PC-9 (cell line): ENCODE measurements around the gene ZNF525. TPM values are rescaled to one million over a fixed set of nuclear protein-coding genes. Genes with fewer than 3 reads are reported as not detected.
A peak's percentile ranks its signal among the peaks of the same experiment; 100 is the strongest.

Source experiments
- BruUV-seq: library from RNA; stranded (reverse); fragments of 400-500 nt; replicated peaks from 2 replicates; lab custom pipeline; 2021; lab: Mats Ljungman, UMichigan
- CTCF ChIA-PET: fragments of 300-600 bp; sonication (Branson Sonifier 250); formaldehyde crosslinking; loops from one replicate; lab custom pipeline; 2022; ENCODE audit warnings: antibody characterized with exemption; lab: Charles Lee
- POLR2A ChIA-PET: fragments of 300-600 bp; sonication (Branson Sonifier 250); formaldehyde crosslinking; loops from one replicate; lab custom pipeline; 2022; ENCODE audit warnings: antibody characterized with exemption; ENCODE audit not compliant: unreplicated experiment; lab: Charles Lee
- DNase-seq, 2 experiments: peaks; one replicate each; pipeline versions ENCODE4 v3.0.0 to v3.0.0-alpha.2; 2015 to 2022; ENCODE audit warnings: mixed read lengths in 1 of 2
- H2AFZ ChIP-seq: fragments of 200-600 bp; sonication (generic); 2 replicates; pipeline ENCODE4 v1.8.1; 2017; ENCODE audit warnings: antibody characterized with exemption
- H3F3A ChIP-seq: fragments of 200-600 bp; sonication (generic); 2 replicates; pipeline ENCODE4 v1.8.1; 2017; ENCODE audit warnings: antibody characterized with exemption, mild to moderate bottlenecking, low read depth; ENCODE audit not compliant: insufficient read depth
- H3K27ac ChIP-seq: fragments of 200-600 bp; sonication (generic); 2 replicates; pipeline ENCODE4 v1.6.1; 2016; ENCODE audit warnings: mixed run types
- H3K27me3 ChIP-seq: fragments of 200-600 bp; sonication (generic); 2 replicates; pipeline ENCODE4 v1.6.1; 2016; ENCODE audit warnings: low read depth, mixed run types; ENCODE audit not compliant: insufficient read depth
- H3K36me3 ChIP-seq: fragments of 200-600 bp; sonication (generic); 2 replicates; pipeline ENCODE4 v1.6.1; 2016; ENCODE audit warnings: low read depth, mixed run types
- H3K4me1 ChIP-seq: fragments of 200-600 bp; sonication (generic); replicated peaks from 2 replicates; pipeline ENCODE4 v1.6.1; 2016; ENCODE audit warnings: mixed run types; ENCODE audit not compliant: insufficient read depth
- H3K4me2 ChIP-seq: fragments of 200-600 bp; sonication (generic); 2 replicates; pipeline ENCODE4 v1.6.1; 2017; ENCODE audit warnings: mixed run types
- H3K4me3 ChIP-seq: fragments of 200-600 bp; sonication (generic); 2 replicates; pipeline ENCODE4 v1.6.1; 2016; ENCODE audit warnings: mixed run types
- H3K79me2 ChIP-seq: fragments of 200-600 bp; sonication (generic); 2 replicates; pipeline ENCODE4 v1.6.1; 2017; ENCODE audit warnings: low read depth, mixed run types
- H3K9me2 ChIP-seq: fragments of 200-600 bp; sonication (generic); 2 replicates; pipeline ENCODE4 v1.8.1; 2017; ENCODE audit warnings: mild to moderate bottlenecking; ENCODE audit not compliant: insufficient read depth
- H3K9me3 ChIP-seq: fragments of 200-600 bp; sonication (generic); 2 replicates; pipeline ENCODE4 v1.8.1; 2016; ENCODE audit warnings: low read depth; ENCODE audit not compliant: insufficient read depth
- H4K20me1 ChIP-seq: fragments of 200-600 bp; sonication (generic); 2 replicates; pipeline ENCODE4 v1.8.1; 2017; ENCODE audit not compliant: insufficient read depth
- EZH2 ChIP-seq: fragments of 200-600 bp; sonication (generic); IDR thresholded peaks from 2 replicates; pipeline ENCODE4 v1.8.0; 2017; ENCODE audit warnings: antibody characterized with exemption, low read depth
- intact Hi-C: fragments of 100-400 bp; cut with micrococcal nuclease; formaldehyde crosslinking; loops from one replicate; pipeline ENCODE4 v1.10.0; 2022; ENCODE audit not compliant: unreplicated experiment
- total RNA-seq: library from RNA; stranded (reverse); gene quantifications from 2 replicates; pipeline ENCODE4 v1.2.3, GENCODE V29; 2021
- TF ChIP-seq, protein P1 (sequence below): fragments of 200-600 bp; sonication (generic); conservative IDR thresholded peaks from 2 replicates; pipeline ENCODE4 v1.6.1; 2017; ENCODE audit warnings: mixed run types, antibody characterized with exemption, mild to moderate bottlenecking, moderate library complexity

ZNF525 gene
- total RNA-seq, 1 experiment from 2014 or later, result 21.8 TPM

DNA sequence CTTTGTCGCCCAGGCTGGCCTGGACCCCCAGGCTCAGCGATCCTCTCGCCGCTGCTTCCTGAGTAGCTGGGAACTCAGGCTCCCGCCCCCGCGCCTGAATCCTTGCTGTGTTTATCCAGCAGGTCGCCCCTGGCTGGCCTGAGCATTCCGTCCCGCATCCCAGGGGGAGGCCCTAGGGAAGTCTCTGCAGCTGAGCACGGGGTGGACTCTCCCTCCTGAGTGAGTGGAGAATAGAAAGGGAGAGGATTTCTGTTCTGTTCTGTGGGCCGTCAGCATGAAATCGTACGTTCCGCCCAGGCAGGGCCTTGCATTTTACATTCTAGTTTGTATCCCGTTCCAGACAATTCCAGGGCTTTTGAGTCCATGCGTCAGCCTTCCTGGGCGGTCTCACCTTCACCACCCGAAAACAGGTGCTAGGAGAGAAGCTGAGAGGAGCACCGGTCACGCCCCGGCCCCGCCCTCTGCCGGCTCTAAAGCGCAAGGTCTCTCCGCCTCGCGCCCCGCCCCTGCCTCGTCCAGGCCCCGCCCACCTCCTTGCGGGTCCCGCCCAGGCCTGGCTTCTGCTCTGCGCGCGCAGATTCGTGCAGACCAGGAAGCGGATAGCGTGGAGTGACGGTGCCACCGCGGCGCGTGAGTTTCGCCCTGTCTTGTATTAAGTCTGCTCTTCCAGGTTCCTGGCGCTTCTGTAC is 66.0 kb downstream of the ZNF525 start, which contains the start of gene ZNF761:
TSS of gene ZNF761 (plus strand) at position 586 of the 689 bp plus-strand sequence. CDS start 15,285 bp downstream, outside the sequence.
- no peaks in the 10 kb centered on the region for H3K27me3 ChIP-seq
- H3F3A ChIP-seq, result no peaks in the 10 kb centered on the region
- peaks cover 17% of the 10 kb centered on the region for H3K79me2 ChIP-seq
- ChIA-PET CTCF (no interaction called here), POLR2A (no interaction called here)
- peak within 1 kb of the TSS; percentile 91 for H3K4me3 ChIP-seq
- no peaks in the 10 kb centered on the region; the same call in 1 of the 2 replicates for H3K4me1 ChIP-seq
- H3K36me3 ChIP-seq, result peaks cover 31% of the 10 kb centered on the region
- intact Hi-C loops, result loop anchor here (10.0 kb wide), 1 partner anchor 83 kb away; no protein-coding TSS in a partner anchor
- H3K4me2 ChIP-seq, result peak within 1 kb of the TSS; percentile 79
- peak within 1 kb of the TSS; percentile 67 for H3K27ac ChIP-seq
- no peaks in the 10 kb centered on the region for H4K20me1 ChIP-seq
- peak within 1 kb of the TSS; percentile 91 for H2AFZ ChIP-seq
- TSS peak; percentile 63 for BruUV-seq
- no peak for TF ChIP-seq EZH2
- TF ChIP-seq, protein P1, sequence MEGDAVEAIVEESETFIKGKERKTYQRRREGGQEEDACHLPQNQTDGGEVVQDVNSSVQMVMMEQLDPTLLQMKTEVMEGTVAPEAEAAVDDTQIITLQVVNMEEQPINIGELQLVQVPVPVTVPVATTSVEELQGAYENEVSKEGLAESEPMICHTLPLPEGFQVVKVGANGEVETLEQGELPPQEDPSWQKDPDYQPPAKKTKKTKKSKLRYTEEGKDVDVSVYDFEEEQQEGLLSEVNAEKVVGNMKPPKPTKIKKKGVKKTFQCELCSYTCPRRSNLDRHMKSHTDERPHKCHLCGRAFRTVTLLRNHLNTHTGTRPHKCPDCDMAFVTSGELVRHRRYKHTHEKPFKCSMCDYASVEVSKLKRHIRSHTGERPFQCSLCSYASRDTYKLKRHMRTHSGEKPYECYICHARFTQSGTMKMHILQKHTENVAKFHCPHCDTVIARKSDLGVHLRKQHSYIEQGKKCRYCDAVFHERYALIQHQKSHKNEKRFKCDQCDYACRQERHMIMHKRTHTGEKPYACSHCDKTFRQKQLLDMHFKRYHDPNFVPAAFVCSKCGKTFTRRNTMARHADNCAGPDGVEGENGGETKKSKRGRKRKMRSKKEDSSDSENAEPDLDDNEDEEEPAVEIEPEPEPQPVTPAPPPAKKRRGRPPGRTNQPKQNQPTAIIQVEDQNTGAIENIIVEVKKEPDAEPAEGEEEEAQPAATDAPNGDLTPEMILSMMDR, result peak; percentile 60
- H3K9me2 ChIP-seq, result no peaks in the 10 kb centered on the region
- peak; percentile 90 to 99 for DNase-seq
- H3K9me3 ChIP-seq, result peaks cover 3% of the 10 kb centered on the region; the same call in 1 of the 2 replicates

DNA sequence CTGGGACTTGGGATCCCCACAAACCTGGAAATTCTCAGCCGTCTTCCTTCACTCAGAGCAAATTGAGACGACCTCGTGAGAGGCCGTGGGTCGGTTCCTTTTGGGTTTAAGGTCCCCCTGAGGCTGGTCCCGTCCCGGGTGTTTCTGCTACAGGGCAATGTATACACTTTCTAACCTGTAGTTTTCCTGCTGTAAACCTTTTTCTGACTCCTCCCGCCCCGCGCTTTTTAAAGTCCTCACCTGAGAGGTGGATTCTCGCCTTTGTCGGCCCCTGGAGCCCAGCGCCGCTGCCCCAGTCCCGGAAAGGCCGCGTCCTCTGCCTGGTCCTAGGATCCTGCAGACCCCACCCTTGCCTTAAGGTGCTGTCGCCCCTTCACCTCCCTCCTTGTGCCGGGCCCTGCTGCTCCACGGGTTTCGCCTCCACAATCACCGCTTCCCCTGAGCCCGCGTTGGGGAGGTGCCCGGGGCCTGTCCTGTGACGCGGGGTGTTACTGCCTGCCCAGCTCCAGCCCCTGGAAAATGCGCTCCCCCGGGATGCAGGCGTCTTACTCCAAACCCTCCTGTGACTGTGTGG is 66.7 kb downstream of the ZNF525 start:
- intact Hi-C loops, result loop anchor here (10.0 kb wide), 1 partner anchor 83 kb away; no protein-coding TSS in a partner anchor
- Histone ChIP-seq H3F3A (no peaks in the 10 kb centered on the region), H3K4me1 (no peaks in the 10 kb centered on the region; the same call in 1 of the 2 replicates), H3K36me3 (peaks cover 36% of the 10 kb centered on the region), H3K27ac (peak overlapping the region; percentile 67), H2AFZ (peak overlapping the region; percentile 91), H3K4me2 (peak overlapping the region; percentile 79), H3K4me3 (peak overlapping the region; percentile 91), H3K79me2 (peaks cover 17% of the 10 kb centered on the region), H3K27me3 (no peaks in the 10 kb centered on the region), H4K20me1 (no peaks in the 10 kb centered on the region), H3K9me3 (peaks cover 8% of the 10 kb centered on the region; the same call in 1 of the 2 replicates), H3K9me2 (no peaks in the 10 kb centered on the region)
- DNase-seq, result no peak
- ChIA-PET POLR2A (interaction anchor here (0.6 kb wide), 1 partner anchor 596 kb away, joined by 3 read pairs; no protein-coding TSS in a partner anchor), CTCF (no interaction called here)
- TSS peak; percentile 76 for BruUV-seq
- TF ChIP-seq, protein P1, result no peak
- no peak for TF ChIP-seq EZH2

Other genes with a start within 250 kb of the ZNF525 start
- 9.6 and 12.9 TPM in 2 replicates for gene ZNF415, start 232.8 kb upstream of the ZNF525 start, total RNA-seq
- 13.6 and 15.3 TPM in 2 replicates for gene ZNF347, start 206.7 kb upstream of the ZNF525 start, total RNA-seq
- 6.8 and 11.2 TPM in 2 replicates for gene ZNF665, start 172.3 kb upstream of the ZNF525 start, total RNA-seq
- 10.2 and 14.5 TPM in 2 replicates for gene ZNF677, start 110.8 kb upstream of the ZNF525 start, total RNA-seq
- gene VN1R2, start 107.4 kb upstream of the ZNF525 start, total RNA-seq, result not detected in 2 replicates
- gene VN1R4, start 98.0 kb upstream of the ZNF525 start, total RNA-seq, result not detected in 2 replicates
- 8.2 and 8.6 TPM in 2 replicates for gene ZNF845, start 32.0 kb upstream of the ZNF525 start, total RNA-seq
- gene ZNF765, start 29.4 kb downstream of the ZNF525 start, total RNA-seq, result 12.1 and 12.5 TPM in 2 replicates
- gene ZNF761, start 66.3 kb downstream of the ZNF525 start, total RNA-seq, result 15.6 and 16.4 TPM in 2 replicates
- 6.1 and 6.3 TPM in 2 replicates for gene ZNF813, start 102.0 kb downstream of the ZNF525 start, total RNA-seq
- 39.2 and 51.6 TPM in 2 replicates for gene ZNF331, start 172.4 kb downstream of the ZNF525 start, total RNA-seq